COR-L47 (cell line): ENCODE measurements around the gene PRLR.
"Not testable (repeated sequence)": the region's sequence is repeated elsewhere in the genome, so short reads cannot be mapped to it uniquely, and the experiment has no call there.

ENCODE experiments used
- DNase-seq: peaks from one replicate; lab custom pipeline; 2025; lab: John Stamatoyannopoulos, UW

Gene PRLR

DNA sequence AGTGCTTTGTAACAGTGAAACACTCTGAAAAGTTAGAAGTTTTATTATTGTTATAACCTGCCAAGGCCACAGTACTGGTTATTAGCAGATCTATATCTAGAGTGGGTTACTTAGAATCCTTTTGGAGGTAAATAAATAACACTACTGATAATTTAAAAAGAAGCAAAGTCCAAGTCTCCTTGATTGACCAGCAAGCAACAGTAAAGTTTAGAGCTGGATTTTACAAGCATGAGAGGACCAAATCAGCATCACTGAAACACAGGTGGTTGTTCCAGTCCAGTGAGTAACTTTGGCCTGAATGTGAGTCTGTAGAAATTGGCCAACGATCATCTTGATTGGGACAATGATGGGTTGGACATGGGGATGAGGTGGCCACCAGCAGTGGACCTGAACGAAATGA lies 105.4 kb downstream of the PRLR start:
- DNase-seq = no peak

GRCh38 chr5:35122819-35123218 lies 107.5 kb downstream of the PRLR start:
- no peak for DNase-seq

- DNase-seq = no peak
Measured at GRCh38 chr5:35120715-35121114, 109.6 kb downstream of the PRLR start.

DNA sequence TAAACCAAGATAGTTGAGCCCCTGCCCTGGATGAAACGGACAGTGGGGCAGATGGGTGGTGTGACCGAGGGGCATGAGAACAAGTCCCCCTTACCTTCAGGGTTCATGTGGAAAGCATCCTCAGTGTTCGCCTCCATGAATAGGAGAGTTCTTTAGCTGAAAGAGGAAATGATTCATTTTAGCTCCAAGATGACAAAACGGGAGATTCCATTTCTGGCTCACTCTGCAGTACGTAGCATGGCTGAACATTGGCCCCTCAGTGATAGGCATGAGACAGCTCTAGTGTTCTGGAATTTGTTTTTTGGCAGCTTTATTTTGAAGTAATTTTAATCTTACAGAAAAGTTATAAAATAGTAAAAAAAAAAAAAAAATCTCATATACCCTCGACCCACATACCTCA lies 112.3 kb downstream of the PRLR start:
- DNase-seq = no peak

DNA sequence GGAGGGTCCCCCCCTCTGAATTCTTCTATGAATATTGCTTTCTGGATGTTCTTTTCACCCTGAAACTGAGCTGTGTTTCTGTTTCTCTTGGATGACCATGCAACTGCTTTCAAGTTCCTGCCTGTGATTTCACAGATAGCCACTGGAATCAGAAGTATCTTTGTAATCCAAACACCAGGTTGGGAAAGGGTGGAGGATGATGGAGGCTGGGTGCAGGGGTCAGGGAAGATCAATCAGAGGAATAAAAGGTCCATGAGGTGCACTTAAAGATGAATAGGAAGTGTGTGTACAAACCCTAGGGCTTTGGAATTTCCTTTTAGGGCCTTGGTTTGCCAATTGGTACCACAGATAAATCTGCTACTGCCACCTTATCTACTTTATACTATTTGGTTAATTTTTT lies 114.4 kb downstream of the PRLR start:
- no peak for DNase-seq

DNA sequence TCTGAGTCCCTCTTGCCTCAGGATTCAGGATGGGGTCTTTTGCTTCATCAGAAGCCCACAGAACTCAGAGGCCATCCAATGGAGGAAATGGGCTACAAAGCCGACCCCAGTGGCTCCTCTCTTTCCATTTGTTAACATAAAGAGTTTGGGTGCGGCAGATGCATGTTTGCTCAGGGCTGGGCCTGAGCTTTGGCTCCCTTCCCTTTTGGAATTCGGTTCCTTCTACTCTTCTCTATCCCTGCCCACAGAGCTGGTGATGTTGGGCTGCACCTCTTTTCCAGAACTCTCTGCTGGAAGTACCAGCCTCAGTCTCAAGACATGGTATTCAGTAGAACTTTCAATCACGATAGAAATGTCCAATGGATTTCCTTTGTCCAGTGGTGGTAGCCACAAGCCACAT lies 115.6 kb downstream of the PRLR start:
- no peak for DNase-seq

- DNase-seq = no peak
Measured at GRCh38 chr5:35112300-35112699, 118.0 kb downstream of the PRLR start.

- DNase-seq = not testable (repeated sequence)
Measured at GRCh38 chr5:35104550-35104949, 125.7 kb downstream of the PRLR start.

DNA sequence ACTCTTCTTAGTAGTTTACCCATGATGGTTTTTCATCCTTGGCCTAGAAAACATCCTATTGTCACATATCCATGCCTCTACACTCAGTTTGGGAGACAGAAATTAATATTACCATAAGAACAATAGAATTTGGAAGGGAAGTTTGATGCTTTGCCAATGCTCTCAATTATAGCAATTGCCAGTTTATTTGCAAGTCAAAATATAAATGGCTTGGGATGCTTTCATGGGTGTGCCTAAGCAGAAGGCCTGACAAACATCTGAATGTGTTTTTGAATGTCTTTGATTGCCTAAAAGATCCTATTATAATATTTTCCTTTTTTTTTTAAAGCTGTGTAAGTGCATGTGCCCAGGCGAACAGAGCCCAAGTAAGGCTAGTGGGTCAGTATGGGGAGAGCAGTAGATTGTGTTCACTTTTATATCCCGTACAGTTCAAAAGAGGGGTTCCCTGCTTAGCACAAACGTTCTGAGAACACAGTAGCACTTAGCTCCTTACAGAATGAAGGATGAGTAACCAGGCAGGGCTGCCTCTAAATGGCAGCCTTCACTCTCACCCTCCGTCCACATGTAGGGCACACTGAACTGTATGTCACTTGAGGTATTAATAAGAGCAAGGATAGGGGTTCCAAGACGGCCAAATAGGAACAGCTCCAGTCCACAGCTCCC lies 126.5 kb downstream of the PRLR start:
- no peak for DNase-seq

- not testable (repeated sequence) for DNase-seq
Measured at GRCh38 chr5:35101720-35102119, 128.6 kb downstream of the PRLR start.

GRCh38 chr5:35101016-35101415 lies 129.3 kb downstream of the PRLR start:
- DNase-seq = no peak

- no peak for DNase-seq
Measured at GRCh38 chr5:35098214-35098613, 132.1 kb downstream of the PRLR start.

- DNase-seq = no peak
Measured at GRCh38 chr5:35096932-35097331, 133.4 kb downstream of the PRLR start.

GRCh38 chr5:35096216-35096615 lies 134.1 kb downstream of the PRLR start:
- DNase-seq = no peak

GRCh38 chr5:35095366-35095765 lies 134.9 kb downstream of the PRLR start:
- DNase-seq = no peak

DNA sequence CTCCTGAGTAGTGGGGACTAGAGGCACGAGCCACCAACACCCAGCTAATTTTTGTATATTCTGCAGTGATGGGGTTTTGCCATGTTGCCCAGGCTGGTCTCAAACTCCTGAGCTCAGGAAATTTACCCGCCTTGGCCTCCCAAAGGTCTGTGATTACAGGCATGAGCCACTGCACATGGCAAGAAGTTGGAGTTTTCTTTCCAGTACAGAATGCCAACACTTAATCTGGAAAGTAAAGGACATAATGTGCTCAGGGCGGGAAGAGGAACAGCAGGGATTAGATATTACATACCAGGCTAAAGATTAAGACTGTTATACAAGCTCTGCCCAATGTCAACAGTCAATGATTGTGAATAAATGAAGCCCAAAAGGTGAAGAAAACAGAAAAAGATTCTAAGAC lies 135.3 kb downstream of the PRLR start:
- no peak for DNase-seq

GRCh38 chr5:35092703-35093102 lies 137.6 kb downstream of the PRLR start:
- DNase-seq = no peak

DNA sequence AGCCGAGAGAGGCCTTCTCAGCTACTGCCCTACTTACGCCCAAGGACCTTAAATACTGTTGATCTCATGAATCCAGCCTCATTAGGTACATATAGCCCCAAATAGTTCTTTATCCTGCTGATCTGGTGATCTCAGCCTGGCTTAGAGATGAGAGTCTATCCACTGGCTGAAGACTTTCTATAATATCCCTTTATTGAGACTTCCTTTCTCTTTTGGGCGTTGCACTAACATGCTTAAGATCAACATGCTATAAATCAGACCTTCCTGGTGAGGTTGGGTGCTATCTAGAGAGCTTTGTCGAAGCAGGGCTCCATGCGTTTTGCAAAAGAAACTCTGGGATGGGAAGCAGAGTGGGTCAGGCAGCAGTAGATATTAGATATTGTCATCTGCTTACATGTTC lies 138.6 kb downstream of the PRLR start:
- DNase-seq = no peak

DNA sequence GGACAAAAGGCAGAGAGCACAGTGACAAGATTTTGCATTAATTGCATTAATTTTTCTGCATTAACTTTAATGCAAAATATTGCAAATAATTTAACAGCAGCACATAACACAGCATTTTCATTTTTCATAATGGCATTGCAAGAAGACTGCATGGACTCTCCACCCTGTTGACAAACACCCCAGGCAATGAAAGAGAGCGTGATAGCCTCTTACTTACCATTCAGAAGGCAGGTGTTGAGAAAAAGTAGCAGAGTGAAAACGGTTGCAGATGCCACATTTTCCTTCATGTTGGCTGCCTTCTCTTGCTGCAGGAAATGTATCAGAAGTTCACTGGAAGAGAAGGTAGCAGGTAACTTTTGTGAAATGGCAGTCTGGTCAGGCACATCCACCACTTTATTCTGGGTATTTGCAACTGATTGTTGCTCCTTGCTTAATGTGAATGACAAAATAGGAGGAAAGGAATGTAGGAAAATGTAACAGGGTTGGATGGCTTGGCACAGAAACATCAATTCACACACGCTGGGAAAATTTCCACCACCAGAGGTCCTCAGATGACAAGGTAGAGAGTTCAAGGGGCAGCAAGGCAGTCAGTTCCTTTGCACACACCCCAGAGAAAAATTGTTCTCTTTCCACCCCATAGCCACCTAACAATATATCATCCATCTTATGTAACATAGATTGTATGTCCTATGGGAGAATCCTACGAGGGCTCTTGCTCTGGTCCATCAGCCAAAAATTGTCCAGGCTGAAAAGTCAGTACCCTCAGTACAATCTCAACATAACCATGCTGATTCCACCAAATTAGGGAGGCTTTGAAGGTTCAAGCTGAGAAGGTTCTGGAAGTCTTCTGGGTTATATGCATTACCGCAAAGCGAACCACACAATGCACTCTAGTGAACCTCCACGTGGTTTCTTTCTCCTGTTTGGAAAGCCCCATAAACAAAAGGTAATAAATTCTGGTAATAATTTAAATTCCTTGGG lies 140.7 kb downstream of the PRLR start:
- DNase-seq = peak; percentile 11

DNA sequence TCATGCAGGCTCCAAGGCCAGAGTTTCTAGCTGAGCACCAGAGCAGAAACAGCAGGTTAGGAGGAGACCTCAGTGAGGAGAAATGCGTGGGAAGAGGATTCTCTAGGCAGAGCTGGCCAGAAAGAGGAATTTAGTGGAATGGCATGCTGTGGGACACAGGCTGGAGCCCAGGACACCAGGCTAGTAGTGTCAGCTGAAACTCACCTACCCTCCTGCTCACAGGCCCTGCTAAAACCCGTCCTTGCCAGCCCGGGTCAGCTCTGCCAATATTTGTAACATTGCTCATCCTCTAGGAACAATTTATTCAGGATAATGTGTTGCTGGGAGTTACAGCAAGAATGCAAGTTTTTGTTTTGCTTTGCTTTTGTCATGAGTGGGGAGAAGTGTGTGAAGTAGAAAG lies 142.3 kb downstream of the PRLR start:
- DNase-seq = no peak

DNA sequence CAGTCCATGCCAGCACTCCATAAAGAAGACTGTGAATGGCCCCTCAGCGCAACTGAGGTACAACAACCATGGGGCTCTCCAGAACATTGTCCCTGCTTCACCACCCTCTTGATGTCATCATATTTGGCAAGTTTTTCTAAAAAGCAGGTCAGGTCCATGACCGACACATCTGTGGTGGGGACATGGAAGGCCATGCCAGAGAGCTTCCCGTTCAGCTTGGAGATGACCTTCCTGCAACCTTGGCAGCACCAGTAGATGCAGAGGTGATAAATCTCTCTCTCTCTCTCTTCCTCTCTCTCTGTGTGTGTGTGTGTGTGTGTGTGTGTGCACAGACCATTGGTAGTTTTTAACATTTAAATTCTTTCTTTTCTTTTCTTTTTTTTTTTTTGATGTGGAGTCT lies 147.1 kb downstream of the PRLR start:
- no peak for DNase-seq

DNA sequence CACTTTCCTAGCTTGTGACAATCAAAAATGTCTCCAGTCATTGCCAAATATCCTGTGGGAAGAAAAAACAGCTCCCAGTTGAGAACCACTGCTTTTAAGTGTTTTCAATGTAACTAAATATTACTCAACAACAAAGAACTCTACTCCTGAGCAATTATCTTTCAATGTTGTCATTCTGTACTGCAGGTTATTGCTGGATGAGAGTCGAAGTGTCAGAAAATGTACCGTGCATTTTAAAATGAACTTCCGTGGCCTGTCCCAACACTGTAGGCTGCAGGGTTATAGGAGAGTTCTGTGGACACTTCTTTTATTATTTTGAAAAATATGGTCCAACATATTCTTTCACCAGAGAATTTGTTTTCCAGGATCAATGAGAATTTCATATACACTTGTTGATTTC lies 147.8 kb downstream of the PRLR start:
- DNase-seq = no peak

GRCh38 chr5:35081134-35081533 lies 149.2 kb downstream of the PRLR start:
- no peak for DNase-seq
